HG03432 (cell line): ENCODE measurements around the gene C10orf90.

Source experiments
- ATAC-seq: cut with Tn5 transposase; IDR thresholded peaks from one replicate; pipeline ENCODE4 v1.9.1; 2021; ENCODE audit warnings: mild to moderate bottlenecking, moderate library complexity; ENCODE audit not compliant: unreplicated experiment

Gene C10orf90, protein sequence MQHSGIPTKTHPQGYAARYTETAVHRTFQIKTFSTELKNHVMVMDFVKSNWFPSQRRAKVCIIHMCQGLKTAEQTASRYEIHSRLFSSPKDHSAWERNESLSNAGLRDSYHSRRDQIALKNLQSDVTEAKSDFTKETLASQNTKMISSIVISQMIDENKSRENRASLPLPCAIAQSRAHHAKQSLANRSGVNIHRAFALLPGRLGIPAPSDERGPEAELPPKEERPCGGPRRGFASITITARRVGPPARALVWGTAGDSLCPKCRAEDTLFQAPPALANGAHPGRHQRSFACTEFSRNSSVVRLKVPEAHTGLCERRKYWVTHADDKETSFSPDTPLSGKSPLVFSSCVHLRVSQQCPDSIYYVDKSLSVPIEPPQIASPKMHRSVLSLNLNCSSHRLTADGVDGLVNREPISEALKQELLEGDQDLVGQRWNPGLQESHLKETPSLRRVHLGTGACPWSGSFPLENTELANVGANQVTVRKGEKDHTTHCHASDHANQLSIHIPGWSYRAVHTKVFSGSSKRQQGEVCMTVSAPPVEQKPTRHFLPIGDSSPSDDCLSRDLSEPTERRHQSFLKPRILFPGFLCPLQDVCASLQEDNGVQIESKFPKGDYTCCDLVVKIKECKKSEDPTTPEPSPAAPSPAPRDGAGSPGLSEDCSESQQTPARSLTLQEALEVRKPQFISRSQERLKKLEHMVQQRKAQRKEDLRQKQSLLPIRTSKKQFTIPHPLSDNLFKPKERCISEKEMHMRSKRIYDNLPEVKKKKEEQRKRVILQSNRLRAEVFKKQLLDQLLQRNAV

DNA sequence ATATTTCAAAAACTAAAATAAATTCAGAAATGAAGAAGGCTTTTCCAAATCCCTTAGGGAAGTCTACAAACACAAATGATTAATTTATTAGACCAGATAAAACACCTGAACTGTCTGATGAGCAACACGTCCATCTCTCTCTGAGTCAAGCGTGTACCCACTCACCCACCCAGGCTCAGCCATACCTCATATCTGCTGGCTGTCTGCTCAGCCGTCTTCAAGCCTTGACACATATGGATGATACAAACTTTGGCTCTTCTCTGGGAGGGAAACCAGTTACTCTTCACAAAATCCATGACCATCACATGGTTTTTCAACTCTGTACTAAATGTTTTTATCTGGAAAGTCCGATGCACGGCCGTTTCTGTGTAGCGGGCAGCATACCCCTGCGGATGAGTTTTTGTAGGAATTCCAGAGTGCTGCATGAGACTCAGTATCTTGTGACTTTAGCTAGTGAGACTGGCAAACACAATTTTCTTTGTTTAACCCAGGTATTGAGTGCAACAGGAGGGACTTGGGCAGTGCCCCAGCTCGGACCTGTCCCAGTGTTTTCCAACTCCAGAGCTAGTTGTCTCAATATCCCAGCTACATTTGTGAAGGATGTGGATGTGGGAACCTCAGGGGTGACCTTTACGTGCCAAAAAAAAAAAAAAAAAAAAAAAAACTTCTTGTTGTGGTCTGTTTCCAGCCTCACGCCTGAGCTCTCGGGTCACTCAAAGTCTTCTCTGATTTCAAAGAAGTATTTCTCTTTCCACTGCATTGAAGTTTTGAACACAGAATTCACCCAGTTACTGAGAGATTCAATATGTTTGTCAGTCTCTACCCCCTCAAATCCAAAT is at the start of gene C10orf90:
Gene C10orf90, minus strand, starts transcription at position 638 of the 839 bp plus-strand sequence. Its CDS starts 213 bp downstream, at position 425.
- ATAC-seq, result no peak

DNA sequence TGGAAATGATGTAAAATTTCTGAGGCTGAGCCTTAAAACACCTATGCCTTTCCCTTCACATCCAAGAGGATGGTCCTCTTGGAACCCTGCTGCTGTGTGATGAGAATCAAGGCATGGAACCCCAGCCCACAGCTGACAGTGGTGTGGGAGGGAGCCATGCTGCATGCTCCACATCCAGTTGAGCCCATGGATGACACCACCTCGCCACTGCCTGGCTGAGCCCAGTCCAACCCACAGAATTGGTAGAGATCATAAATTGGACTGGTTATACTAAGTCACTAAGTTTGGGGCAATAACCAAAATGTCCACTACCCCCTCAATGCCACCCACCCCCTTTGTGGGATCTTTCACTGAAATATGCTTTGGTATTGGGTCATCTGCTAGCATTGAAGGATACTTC is 45.9 kb upstream of the C10orf90 start:
- no peak for ATAC-seq

DNA sequence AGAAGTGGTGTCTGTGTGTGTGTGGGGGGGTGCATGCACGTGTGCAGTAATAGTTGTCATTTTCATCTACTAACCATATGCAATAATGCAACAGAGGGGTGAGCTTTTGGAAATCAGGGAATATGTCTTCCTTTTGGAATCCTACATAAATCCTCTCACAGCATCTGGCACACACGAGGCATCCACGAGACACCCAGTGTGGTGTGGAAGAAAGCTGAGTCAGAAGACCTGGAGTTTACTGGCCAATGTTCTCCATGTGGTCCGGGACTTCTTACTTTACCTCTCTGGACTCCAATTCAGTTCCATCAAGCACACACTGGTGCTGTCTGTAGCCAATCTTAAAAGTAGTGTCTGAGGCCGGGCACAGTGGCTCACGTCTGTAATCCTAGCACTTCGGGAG is 43.1 kb upstream of the C10orf90 start:
- ATAC-seq, result no peak

DNA sequence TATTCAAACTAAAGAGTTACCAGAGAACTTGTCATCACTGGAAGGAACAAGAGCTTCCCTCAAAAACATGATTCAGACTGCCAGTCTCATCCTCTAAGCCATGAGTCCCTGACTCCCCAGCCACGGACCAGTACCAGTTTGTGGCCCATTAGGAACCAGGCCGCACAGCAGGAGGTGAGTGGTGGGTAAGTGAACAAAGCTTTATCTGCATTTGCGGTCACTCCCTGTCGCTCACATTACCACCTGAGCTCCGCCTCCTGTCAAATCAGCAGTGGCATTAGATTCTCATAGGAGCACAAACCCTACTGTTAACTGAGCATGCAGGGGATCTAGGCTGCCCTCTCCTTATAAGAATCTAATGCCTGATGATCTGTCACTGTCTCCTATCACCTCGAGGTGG is 42.2 kb upstream of the C10orf90 start:
- ATAC-seq, result no peak

DNA sequence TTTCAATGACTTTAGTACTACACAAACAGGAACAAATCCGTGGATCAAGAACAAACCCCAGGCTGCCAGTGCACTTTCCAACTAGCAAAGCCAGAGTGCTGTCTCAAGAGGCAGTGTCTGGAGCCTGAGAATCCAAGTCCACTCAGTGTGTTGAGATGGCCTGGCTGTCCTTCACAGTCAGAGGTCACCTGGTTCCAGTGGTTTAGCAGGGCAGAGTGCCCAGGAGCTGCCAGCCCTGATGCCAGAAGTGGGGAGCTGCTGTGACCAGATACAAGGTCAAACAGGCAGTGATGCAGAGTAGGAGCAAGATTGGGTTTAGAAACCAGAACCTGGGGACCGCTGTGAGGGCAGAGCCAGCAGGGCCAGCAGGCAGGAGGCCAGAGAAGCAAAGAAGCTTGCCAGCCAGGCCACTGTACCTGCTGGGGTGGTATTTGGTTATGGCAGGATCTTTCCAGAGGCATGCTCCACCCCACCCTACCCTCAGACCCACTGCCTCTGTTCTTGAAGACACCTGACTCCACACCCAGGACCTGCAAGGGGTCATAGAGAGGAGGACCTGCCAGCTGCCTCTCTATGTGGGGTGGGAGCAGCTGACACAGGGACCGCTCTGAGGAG is 35.6 kb upstream of the C10orf90 start:
- no peak for ATAC-seq

DNA sequence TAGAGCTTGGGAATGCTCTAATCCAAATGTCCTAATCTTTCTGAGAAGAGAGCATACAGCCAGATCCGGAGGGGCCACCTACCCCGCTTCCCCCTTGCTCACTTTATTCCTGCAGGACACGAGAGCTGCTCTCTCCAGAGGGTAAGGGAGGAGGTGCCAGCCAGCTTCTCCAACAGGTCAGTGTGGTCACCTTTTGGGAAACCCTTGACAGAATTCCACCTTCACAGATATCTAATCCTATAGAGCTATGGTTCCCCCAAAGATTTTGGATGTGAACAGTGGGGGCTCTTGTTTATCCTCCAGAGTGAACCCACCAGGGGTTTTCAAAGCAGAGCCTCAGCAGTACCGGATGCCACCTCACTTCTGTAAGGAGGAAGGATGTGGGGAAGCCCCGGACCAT is 34.6 kb upstream of the C10orf90 start:
- no peak for ATAC-seq

DNA sequence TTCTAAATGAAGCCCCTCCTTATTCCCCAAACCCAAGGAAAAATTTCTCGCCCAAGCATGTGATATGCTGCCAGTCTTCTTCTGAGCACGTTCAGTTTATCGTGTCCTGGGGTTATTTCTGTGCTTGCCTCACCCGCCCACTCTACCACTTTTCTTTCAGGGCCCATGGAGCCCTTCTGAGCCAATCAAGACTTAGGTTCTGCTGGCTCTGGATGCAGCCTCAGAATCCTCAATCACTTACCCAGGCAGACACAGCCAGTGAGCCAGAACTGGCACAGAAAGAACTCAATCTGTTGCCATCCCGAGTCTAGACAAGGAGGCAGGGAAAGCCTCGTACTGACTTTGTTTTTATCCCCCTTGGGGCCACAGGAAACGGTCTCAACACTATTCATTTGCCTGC is 34.2 kb upstream of the C10orf90 start:
- no peak for ATAC-seq

DNA sequence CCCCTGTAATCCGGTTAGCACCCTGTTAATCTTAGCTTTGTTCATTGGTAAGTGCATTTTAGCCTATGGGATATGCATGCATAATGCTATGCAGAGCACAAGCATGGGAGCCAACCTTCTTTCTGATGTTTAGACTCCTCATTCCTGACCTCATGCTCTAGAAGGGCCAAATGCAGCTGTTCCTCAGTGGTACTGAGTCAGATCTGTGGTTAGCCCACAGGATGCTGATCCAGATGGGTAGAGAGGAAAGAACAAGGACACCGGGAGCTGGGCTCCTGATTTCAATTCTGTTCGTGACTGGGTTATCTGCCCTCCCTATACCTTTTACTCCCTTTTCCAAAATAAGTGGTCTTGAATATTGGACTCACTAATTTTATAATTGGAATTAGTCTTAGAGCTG is 31.7 kb upstream of the C10orf90 start:
- no peak for ATAC-seq

DNA sequence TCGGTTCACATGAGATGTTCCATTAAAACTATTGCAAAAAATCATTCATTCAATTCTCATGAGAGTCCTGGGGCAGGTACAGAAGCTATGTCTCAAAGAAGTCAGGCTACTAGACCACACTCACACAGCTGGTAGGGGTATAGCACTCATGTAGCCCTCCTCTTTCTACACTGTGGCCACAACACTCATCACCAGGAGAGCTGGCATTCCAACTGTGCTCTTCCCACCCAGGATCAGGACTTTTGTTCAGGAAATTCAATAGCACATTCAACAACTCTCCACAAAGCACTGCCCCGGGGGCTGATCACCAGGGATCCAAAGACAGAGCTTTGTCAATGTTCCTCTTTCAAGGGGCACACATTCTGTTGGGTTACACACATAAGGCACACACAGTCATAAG is 31.0 kb upstream of the C10orf90 start:
- no peak for ATAC-seq

DNA sequence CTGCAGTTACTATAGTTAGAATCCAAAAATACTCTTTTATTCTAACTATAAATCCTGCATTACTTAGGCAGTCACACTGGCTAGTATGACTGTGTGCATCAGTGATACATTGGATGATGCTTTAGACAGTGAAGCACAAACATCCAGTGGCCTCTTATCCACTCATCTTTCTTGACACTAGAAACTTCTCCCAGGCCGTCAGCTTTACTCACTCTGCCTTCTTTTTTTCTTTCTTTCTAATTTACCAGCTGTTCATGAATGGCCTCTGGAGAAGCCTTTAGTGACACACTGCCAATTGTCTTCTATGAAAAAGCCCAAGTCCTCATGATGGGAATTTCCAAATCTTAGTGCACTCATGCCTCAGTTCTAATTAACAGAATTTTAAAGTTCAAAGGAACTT is 26.2 kb upstream of the C10orf90 start:
- no peak for ATAC-seq

DNA sequence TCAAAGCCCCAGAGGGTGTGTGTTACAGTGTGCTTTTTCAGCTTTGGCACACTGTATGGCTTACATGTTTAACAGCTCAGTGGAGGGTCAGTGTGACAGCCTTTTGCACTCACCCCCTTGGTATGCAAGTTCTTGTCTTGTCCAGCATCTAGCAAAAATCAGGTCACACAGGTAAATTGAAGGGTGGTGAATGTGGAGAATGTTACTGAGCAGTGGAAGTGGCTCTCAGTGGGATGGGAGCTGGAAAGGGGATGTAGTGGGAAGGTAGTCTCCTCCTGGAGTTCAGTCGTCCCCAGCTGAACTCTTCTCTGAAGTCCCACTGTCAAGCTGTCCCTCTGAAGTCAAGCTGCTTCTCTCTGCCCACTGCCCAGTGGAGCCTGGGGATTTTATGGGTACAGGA is 21.0 kb upstream of the C10orf90 start:
- ATAC-seq, result no peak

DNA sequence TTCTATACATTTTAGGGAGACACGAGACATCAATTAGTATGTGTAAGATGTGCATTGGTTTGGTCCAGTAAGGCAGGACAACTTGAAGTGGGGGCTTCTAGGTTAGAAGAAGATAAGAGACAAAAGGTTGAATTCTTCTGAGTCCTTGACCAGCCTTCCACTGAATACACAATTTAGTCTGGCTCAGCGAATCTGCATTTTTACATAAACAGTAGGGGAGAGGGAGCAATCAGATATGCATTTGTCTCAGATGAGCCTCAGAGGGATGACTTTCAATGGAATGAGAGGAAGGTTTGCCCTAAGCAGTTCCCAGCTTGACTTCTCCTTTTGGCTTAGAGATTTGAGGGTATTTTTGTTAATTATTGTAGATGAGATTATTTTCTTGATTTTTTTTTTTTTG is 20.0 kb upstream of the C10orf90 start:
- no peak for ATAC-seq

DNA sequence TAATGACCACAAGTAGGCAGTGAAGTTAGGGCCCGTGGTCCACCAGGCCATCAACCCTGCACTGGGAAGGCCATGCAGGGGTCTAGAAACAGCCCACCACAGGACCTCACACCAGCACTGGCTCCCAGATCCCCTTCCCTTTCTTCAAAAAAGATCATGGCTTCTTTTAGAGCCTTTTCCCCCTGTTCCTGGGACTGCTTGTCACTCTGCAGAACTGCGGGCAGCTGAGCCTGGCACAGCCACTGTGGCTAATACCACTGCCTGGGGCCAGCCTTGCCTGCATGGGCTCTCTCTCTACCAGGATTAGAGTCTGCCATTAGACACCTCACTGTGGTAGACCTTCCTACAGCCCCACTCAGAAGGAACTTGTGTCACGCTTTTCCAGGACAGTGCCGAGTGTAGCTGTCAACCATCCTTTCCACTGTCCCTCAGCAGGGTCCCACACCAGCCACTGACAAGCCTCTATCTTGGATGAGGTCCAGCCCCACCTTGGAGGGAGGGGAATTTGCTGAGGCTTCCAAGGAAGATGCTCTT is 19.0 kb upstream of the C10orf90 start:
- no peak for ATAC-seq

DNA sequence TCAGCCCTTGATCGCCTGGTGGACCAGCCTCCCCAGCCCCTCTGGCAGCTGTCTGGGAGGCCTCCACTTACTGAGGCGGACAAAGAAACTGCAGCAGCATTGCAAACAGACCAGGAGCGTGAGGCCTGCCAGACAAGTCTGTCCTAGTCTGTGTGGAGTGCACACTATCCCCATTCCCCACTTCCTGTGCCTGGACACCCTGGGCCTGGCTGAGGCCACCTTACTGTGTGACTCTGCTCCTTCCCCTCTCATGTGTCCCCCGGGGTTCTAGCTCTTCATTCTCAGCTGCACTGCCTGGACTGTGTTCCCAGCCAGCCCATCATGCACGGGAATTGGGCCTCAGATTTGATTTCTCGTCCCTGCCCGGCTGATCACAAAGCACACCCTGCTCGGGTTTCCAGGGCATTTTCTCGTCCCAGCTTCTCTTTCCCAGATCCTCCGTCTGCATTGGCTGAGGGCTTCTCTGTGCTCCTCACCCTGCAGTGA is 16.7 kb upstream of the C10orf90 start:
- no peak for ATAC-seq

DNA sequence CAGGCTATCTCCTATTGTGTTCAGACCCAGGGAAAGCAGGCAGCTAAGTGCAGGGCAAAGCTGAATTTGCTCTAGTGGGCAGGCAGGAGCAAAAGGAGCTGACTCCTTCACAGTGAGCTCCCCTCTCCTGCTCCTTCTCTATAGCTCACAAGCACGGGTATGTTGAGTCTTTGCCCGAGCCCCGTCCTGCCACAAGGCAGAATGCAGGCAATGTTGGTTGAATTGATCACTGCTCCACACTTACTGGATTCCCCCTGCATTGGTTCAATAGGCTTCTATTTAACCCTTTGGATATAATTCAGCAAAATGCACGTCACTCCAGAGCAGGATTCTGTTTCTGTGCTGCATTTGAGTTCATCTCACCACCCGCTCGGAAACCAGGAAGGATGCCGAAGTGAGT is 16.2 kb upstream of the C10orf90 start:
- ATAC-seq, result no peak

DNA sequence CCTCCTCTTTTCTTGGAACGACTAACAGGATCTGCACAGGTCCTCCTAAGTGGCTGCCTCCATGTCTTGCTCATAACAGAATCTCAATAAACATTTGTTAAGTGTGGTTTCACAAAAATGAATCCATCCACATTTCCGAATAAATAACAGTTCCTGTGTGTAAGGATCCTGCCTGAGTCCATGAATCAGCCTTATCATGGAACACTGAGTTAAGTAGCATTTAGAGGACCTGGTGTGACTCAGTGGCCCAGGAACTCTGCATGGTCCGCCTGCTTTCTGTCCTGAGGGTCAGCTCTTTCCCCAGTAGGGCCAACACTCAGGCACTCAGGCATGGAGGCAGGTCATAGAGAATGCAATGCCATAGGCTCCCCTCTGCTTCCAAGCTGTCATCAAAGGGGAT is 15.8 kb upstream of the C10orf90 start:
- ATAC-seq, result no peak

DNA sequence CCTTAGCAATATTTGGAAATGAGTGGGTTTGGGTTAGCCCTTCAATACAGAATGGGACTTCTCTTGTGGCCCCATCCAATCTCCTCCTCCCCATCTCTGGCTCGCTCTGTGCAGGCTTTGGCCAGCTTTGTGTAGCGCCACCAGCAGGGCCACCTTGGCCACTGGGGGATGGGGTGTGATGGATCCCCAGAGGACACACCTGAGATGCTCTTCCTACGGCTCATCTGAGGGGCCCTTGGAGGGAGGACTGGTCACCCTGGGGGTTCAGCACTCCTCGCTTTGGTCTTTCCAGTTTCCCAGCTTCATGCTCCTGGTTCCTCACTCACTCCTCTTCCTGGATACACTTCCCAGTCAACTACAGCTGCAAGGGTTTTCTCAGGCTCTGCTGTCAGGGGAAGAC is 15.3 kb upstream of the C10orf90 start:
- no peak for ATAC-seq

DNA sequence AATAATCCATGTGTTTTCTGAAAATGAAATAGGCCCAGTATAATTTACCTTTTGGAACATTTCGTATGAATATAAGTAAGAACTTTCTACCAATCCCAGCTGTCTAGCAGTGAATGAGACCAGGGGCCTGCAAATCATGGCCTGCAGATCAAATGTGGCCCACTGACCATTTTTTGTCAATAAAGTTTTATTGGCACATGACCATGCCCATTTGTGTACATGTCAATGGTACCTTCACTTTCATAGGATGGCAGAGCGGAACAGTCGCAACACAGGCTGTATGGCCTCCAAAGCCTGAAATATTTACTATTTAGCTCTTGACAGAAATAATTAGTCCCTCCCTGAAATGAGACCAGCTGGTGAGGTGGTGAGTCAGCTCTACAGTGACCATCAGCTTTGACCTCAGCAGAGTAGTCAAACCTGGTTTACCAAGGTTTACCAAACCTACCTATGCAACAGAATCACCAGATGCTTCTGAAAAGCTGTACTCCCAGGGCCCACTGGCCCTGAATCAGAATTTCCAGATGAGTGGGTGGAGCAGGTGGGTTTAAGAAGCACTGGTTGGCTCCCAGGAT is 13.8 kb upstream of the C10orf90 start:
- no peak for ATAC-seq

DNA sequence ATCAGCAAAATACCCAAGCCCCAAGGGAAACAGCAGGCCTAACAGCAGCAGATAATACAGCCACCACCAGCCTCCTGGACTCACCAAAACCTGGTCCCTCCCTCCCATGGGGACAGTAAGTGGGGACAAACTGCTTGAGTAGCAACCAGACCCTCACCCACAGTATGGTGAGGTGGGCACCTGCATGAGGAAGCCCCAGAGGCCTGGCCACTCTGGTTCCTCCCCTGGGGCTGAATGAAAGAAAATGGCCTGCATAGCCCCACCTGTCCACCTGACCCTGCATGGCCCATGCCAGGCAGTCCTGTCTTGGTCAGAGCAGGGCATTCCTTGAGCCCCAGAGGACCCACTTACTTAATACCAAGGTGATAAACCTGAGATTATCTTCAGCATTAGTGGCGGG is 13.0 kb upstream of the C10orf90 start:
- ATAC-seq, result no peak
